ENCODE measurements around the gene ANKRD1.

- TF ChIP-seq CTCF (IDR thresholded peaks at IDR 0.05; ENCODE audit: borderline replicate concordance, extremely low read depth, low read length, poor library complexity, severe bottlenecking), result no peak
- TF ChIP-seq EZH2 (IDR thresholded peaks at IDR 0.05; ENCODE audit: borderline replicate concordance, low read depth, low read length, severe bottlenecking), result no peak
Observed at GRCh38 chr10:90936276-90936659, 15.4 kb upstream of the ANKRD1 start.
